SK-N-SH treated with all-trans-retinoic acid at 6 μM for 48 hours (cell line): ENCODE results near the gene PRKCB.

Experiments
- ATAC-seq: fragments of 200-7000 bp; cut with Tn5 transposase; 3 replicates; pipeline ENCODE4 v1.9.1; 2020; ENCODE audit warnings: mild to moderate bottlenecking, moderate library complexity
- ARNTL ChIP-seq: fragments of 450-650 bp; formaldehyde crosslinking; IDR thresholded peaks from 2 replicates; pipeline ENCODE4 v1.5.0; 2020; ENCODE audit warnings: low read depth, mild to moderate bottlenecking, moderate library complexity, borderline replicate concordance
- CSDC2 ChIP-seq: fragments of 250-450 bp; sonication (Bioruptor Pico); IDR thresholded peaks from 2 replicates; pipeline ENCODE4 v1.5.0; 2020; ENCODE audit warnings: mild to moderate bottlenecking, moderate library complexity
- CSRNP3 ChIP-seq: fragments of 250-450 bp; sonication (Bioruptor Pico); IDR thresholded peaks from 2 replicates; pipeline ENCODE4 v1.5.1; 2021; ENCODE audit warnings: mild to moderate bottlenecking, moderate library complexity
- ESRRG ChIP-seq: fragments of 250-450 bp; sonication (Bioruptor Pico); IDR thresholded peaks from 2 replicates; pipeline ENCODE4 v1.6.1; 2021; ENCODE audit warnings: mild to moderate bottlenecking
- GLIS3 ChIP-seq: fragments of 250-450 bp; sonication (Bioruptor Pico); IDR thresholded peaks from 2 replicates; pipeline ENCODE4 v1.5.0; 2020; ENCODE audit warnings: mild to moderate bottlenecking, moderate library complexity
- OSR1 ChIP-seq: fragments of 250-450 bp; sonication (Bioruptor Pico); IDR thresholded peaks from 2 replicates; pipeline ENCODE4 v1.8.0; 2022; ENCODE audit warnings: moderate library complexity, mild to moderate bottlenecking, inconsistent platforms
- PATZ1 ChIP-seq: fragments of 250-450 bp; sonication (Bioruptor Pico); IDR thresholded peaks from 2 replicates; pipeline ENCODE4 v1.8.0; 2020; ENCODE audit warnings: mild to moderate bottlenecking, moderate library complexity, borderline replicate concordance
- PPARA ChIP-seq: fragments of 250-450 bp; sonication (Bioruptor Pico); IDR thresholded peaks from 2 replicates; pipeline ENCODE4 v1.5.0; 2020; ENCODE audit warnings: mild to moderate bottlenecking, borderline replicate concordance
- RARB ChIP-seq: fragments of 250-450 bp; sonication (Bioruptor Pico); IDR thresholded peaks from 2 replicates; pipeline ENCODE4 v1.8.0; 2021; ENCODE audit warnings: mild to moderate bottlenecking, moderate library complexity
- TCF4 ChIP-seq: fragments of 250-450 bp; sonication (Bioruptor Pico); IDR thresholded peaks from 2 replicates; pipeline ENCODE4 v1.8.0; 2021; ENCODE audit warnings: mild to moderate bottlenecking, moderate library complexity, borderline replicate concordance
- TOX ChIP-seq: fragments of 250-450 bp; sonication (Bioruptor Pico); IDR thresholded peaks from 2 replicates; pipeline ENCODE4 v1.8.0; 2021; ENCODE audit warnings: mild to moderate bottlenecking, moderate library complexity, borderline replicate concordance
- TSHZ2 ChIP-seq: fragments of 250-450 bp; sonication (Bioruptor Pico); IDR thresholded peaks from 2 replicates; pipeline ENCODE4 v1.5.0; 2020; ENCODE audit warnings: mild to moderate bottlenecking, moderate library complexity
- ZC3H10 ChIP-seq: fragments of 250-450 bp; sonication (Bioruptor Pico); IDR thresholded peaks from 2 replicates; pipeline ENCODE4 v1.5.1; 2021; ENCODE audit warnings: mild to moderate bottlenecking, moderate library complexity
- ZFP3 ChIP-seq: fragments of 250-450 bp; sonication (Bioruptor Pico); IDR thresholded peaks from 2 replicates; pipeline ENCODE4 v1.5.0; 2020; ENCODE audit warnings: mild to moderate bottlenecking, moderate library complexity
- ZFP30 ChIP-seq: fragments of 450-650 bp; formaldehyde crosslinking; IDR thresholded peaks from 2 replicates; pipeline ENCODE4 v1.5.0; 2022; ENCODE audit warnings: mild to moderate bottlenecking, moderate library complexity
- ZNF70 ChIP-seq: fragments of 450-650 bp; formaldehyde crosslinking; IDR thresholded peaks from 2 replicates; pipeline ENCODE4 v1.5.0; 2020; ENCODE audit warnings: mild to moderate bottlenecking, moderate library complexity
- ZNF8 ChIP-seq: fragments of 450-650 bp; formaldehyde crosslinking; IDR thresholded peaks from 2 replicates; pipeline ENCODE4 v1.5.0; 2020; ENCODE audit warnings: mild to moderate bottlenecking, moderate library complexity
- TF ChIP-seq, protein P1 (sequence below): fragments of 250-450 bp; sonication (Bioruptor Pico); IDR thresholded peaks from 2 replicates; pipeline ENCODE4 v1.5.1; 2020; ENCODE audit warnings: low read depth, mild to moderate bottlenecking, moderate library complexity

Gene PRKCB

DNA sequence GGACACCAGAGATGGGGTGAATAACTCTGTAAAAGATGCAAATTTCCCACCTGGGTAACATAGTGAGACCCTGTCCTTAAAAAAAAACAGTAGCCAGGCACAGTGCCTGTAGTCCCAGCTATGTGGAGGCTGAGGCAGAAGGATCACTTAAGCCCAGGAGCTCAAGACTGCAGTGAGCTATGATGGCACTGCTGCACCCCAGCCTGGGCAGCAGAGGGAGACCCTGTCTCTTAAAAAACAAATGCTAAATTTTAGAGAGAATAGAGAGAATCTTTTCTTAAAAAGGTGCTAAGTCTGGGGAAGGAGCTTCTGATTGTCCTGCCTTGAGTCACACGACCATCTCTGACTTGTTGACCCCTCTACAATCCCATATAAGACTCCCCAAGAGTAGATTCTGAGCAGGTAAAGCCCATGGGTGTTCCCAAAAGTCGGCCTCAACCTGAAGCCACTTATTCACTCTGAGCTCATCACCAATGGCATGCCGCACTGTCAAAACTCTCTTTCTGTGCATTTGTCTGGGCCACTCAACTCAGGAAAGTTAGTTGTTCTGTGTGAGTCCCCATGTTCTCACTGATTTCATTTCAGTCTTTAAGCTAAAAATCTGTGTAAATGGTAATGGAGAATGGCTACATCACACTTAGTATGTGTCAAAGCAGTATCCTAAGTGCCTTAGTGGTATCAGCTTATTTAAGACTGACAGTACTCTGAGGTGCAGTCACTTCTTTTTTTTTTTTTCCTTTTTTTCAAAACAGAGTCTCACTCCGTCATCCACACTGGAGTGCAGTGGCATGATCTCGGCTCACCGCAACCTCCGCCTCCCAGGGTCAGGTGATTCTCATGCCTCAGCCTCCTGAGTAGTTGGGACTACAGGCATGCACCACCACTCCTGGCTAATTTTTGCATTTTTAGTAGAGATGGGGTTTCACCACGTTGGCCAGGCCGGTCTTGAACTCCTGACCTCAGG, 41.6 kb downstream of the PRKCB start:
- TF ChIP-seq, protein P1, sequence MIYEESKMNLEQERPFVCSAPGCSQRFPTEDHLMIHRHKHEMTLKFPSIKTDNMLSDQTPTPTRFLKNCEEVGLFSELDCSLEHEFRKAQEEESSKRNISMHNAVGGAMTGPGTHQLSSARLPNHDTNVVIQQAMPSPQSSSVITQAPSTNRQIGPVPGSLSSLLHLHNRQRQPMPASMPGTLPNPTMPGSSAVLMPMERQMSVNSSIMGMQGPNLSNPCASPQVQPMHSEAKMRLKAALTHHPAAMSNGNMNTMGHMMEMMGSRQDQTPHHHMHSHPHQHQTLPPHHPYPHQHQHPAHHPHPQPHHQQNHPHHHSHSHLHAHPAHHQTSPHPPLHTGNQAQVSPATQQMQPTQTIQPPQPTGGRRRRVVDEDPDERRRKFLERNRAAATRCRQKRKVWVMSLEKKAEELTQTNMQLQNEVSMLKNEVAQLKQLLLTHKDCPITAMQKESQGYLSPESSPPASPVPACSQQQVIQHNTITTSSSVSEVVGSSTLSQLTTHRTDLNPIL (CRISPR knock-in tag), result no peak
- TF ChIP-seq TCF4 (CRISPR knock-in tag) (no peak), CSRNP3 (CRISPR knock-in tag) (no peak), ZFP30 (CRISPR knock-in tag) (no peak), ZC3H10 (CRISPR knock-in tag) (no peak)
- TF ChIP-seq, all 23 proteins: peak for 0
- ATAC-seq, result no peak

DNA sequence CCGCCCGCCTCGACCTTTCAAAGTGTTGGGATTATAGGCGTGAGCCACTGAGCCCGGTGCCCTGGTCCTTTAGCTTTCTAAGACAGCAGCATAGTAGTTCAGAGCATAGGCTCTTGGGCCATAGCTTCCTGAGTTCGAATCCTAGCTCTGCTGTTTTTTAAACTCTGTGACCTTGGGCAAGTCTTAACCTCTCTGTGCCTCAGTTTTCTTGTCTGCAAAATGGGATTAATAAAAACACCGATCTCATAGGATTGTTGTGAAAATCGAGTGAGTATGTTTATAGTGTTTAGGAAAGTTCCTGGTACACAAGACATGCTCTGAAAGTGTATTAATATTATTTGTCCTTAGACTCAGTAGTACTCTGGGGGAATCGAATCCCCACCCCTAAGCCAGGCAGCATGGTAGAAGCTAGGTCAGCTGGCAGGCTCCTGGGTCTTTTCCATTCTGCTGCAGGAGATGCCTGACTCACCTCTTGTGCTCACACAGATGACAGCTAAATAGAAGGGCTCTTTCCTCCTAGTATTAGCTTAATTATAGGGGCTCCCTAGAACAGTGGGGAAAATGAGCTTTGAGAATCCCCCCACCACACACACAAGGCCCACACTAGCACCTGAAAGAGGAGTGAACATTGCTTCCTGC, 44.1 kb downstream of the PRKCB start:
- ATAC-seq, result no peak
- TF ChIP-seq ZNF8 (CRISPR knock-in tag), result no peak

- TF ChIP-seq TSHZ2 (CRISPR knock-in tag), result no peak
- no peak for TF ChIP-seq CSDC2 (CRISPR knock-in tag)
- TF ChIP-seq TOX, result no peak
- no peak for TF ChIP-seq ZNF8 (CRISPR knock-in tag)
- no peak for TF ChIP-seq PATZ1 (CRISPR knock-in tag)
- no peak for TF ChIP-seq ESRRG (CRISPR knock-in tag)
- no peak for TF ChIP-seq ZC3H10 (CRISPR knock-in tag)
- TF ChIP-seq, protein P1 (CRISPR knock-in tag), result no peak
- no peak for TF ChIP-seq PPARA (CRISPR knock-in tag)
- TF ChIP-seq GLIS3 (CRISPR knock-in tag), result no peak
- TF ChIP-seq OSR1 (CRISPR knock-in tag), result no peak
- TF ChIP-seq ARNTL, result no peak
- no peak for TF ChIP-seq ZFP3 (CRISPR knock-in tag)
- no peak for TF ChIP-seq ZFP30 (CRISPR knock-in tag)
- TF ChIP-seq TCF4 (CRISPR knock-in tag), result no peak
- no peak for TF ChIP-seq RARB (CRISPR knock-in tag)
- no peak for ATAC-seq
These were observed 53.4 kb downstream of the PRKCB start for GRCh38 chr16:23889189-23889588.

DNA sequence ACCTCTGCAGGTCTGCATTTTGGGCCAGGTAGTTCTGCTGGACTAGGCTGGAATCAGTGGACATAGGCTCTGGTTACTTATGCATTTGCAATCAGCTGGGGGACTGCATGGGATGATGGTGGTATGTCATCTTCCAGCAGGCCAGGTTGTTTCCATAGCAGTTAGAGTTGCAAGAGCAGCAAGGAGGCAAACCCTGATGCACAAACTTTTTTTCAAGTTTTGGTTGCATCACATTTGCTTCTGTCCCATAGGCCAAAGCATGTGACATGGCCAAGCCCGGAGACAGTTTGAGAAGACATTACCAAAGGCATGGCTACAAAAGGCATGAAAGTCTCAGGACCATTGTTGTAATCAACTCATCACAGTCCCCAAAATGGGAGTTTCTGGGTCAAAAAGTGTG, 58.2 kb downstream of the PRKCB start:
- no peak for ATAC-seq
- TF ChIP-seq ZNF70 (CRISPR knock-in tag) (no peak), ZFP3 (CRISPR knock-in tag) (no peak), OSR1 (CRISPR knock-in tag) (no peak), CSDC2 (CRISPR knock-in tag) (no peak), GLIS3 (CRISPR knock-in tag) (no peak), ZFP30 (CRISPR knock-in tag) (no peak), CSRNP3 (CRISPR knock-in tag) (no peak), ARNTL (no peak), TOX (no peak), PATZ1 (CRISPR knock-in tag) (no peak), PPARA (CRISPR knock-in tag) (no peak), TCF4 (CRISPR knock-in tag) (no peak)
- TF ChIP-seq, protein P1 (CRISPR knock-in tag), result no peak
